ENCODE measurements around the gene SYNE2. TPM values are rescaled to one million over a fixed set of nuclear protein-coding genes. Genes with fewer than 3 reads are reported as not detected.

The SYNE2 gene
- total RNA-seq, 1 donor from 2014 or later = 36.6 TPM

DNA sequence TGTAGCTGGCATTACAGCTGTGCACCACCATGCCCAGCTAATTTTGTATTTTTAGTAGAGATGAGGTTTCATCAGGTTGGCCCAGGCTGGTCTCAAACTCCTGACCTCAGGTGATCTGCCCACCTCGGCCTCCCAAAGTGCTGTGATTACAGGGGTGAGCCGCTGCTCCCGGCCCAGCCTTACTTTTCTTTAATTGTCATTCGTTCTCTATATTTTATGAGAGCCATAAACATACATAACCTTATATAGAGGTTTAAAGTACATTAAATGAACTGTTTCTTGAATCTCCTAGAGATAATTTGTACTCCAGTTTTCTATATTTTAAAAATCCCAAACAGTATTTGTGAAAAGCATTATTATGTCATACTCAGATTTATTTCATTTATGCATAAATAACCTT, 98.6 kb downstream of the SYNE2 start:
- TF ChIP-seq, protein P1, sequence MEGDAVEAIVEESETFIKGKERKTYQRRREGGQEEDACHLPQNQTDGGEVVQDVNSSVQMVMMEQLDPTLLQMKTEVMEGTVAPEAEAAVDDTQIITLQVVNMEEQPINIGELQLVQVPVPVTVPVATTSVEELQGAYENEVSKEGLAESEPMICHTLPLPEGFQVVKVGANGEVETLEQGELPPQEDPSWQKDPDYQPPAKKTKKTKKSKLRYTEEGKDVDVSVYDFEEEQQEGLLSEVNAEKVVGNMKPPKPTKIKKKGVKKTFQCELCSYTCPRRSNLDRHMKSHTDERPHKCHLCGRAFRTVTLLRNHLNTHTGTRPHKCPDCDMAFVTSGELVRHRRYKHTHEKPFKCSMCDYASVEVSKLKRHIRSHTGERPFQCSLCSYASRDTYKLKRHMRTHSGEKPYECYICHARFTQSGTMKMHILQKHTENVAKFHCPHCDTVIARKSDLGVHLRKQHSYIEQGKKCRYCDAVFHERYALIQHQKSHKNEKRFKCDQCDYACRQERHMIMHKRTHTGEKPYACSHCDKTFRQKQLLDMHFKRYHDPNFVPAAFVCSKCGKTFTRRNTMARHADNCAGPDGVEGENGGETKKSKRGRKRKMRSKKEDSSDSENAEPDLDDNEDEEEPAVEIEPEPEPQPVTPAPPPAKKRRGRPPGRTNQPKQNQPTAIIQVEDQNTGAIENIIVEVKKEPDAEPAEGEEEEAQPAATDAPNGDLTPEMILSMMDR (IDR thresholded peaks at IDR 0.05; ENCODE audit: insufficient read depth, low read length, severe bottlenecking) = no peak
- FAIRE-seq = no peak
- peaks cover 7% of the 10 kb centered on the region for H3K36me3 ChIP-seq (ENCODE audit: control insufficient read depth, insufficient read depth, low read length)
- no peak for DNase-seq (ENCODE audit: low read depth)
- H3K27me3 ChIP-seq (ENCODE audit: control insufficient read depth, insufficient read depth, low read length) = no peaks in the 10 kb centered on the region
- no peak overlapping the region for H3K4me3 ChIP-seq (ENCODE audit: low read depth, low read length)

DNA sequence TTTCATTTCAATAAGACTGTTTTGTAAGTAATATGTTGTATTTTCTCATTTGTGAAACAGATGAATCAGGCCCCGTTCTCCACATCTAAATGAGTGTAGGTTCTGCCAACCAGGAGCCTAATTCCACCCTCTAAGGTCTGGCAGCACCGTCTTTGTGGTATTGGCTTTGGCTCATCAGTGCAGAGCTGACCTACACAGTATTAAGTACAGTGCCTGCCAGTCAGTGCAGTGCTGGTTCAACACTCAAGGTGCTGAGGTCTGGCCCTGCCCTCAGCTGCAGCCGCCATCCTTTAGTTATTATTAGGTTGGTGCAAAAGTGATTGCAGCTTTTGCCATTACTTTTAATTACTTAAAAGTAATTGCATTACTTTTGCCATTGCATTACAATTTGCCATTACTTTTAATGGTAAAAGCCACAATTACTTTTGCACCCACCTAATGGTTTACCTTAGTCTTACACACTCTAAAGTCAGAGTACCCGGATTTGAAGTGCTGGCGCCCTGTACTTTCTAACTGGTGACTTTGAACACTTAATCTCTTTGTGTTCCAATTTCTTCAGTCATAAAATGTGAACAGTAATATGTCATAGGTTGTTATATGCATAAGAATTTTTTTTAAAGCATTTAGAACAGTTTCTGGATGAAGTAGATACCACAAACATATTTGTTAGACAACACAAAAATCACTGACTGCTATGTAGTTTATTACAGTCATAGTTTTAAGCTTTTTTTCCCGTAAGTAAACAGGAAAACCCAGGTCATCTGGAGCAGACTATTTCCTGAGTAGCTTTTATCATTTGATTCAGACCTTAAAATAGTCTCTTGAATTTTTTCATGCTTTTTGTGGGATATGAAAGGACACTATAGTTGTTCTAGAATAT, 99.5 kb downstream of the SYNE2 start:
- FAIRE-seq (no peak), DNase-seq (ENCODE audit: low read depth) (no peak)
- no peaks in the 10 kb centered on the region for H3K27me3 ChIP-seq (ENCODE audit: control insufficient read depth, insufficient read depth, low read length)
- no peak overlapping the region for H3K4me3 ChIP-seq (ENCODE audit: low read depth, low read length)
- H3K36me3 ChIP-seq (ENCODE audit: control insufficient read depth, insufficient read depth, low read length) = peaks cover 7% of the 10 kb centered on the region
- TF ChIP-seq, protein P1 (IDR thresholded peaks at IDR 0.05; ENCODE audit: insufficient read depth, low read length, severe bottlenecking) = no peak

DNA sequence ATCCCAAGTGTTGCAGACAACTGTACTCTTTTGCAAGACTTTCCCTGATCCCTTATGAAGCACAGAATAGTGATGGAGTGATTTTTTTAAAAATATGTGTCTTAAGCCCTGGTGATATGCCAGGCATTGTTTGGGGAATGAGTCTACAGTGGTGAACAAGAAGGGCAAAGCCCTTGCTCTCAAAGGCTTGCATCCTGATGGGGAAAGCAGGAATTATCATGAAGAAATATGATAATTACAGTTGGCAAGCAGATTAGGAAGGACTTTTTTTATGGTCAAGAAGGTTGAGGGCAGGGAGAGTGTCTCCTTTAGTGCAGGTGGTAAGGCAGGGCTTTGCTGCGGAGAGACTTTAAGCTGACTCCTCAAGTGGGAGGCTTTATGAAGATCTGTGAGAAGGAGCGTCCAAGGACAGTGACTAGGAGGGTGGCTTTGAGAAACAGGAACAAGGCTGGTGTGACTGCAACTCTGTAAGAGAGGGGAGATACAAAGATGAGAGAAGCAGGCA, 100.2 kb downstream of the SYNE2 start:
- Histone ChIP-seq H3K36me3 (ENCODE audit: control insufficient read depth, insufficient read depth, low read length) (peaks cover 7% of the 10 kb centered on the region), H3K4me3 (ENCODE audit: low read depth, low read length) (no peak overlapping the region), H3K27me3 (ENCODE audit: control insufficient read depth, insufficient read depth, low read length) (no peaks in the 10 kb centered on the region)
- TF ChIP-seq, protein P1 (IDR thresholded peaks at IDR 0.05; ENCODE audit: insufficient read depth, low read length, severe bottlenecking) = no peak
- DNase-seq (ENCODE audit: low read depth) = no peak
- FAIRE-seq = no peak

DNA sequence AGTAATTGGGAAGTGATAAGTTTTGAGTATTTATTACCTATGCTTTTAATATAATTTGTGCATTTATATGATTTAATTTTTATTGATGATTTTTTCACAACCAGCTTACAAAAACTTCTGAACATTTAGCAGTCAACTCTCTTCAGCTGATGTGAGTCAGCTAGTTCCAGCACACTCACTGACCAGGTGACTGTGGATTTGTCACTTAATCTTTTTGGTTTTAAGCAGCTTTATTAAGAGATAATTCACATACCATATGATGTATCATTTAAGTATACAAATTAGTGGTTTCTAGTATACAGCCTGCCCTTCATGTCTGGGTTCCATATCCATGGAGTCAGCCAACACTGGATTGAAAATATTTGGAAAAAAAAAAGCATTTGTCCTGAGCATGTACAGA, 103.5 kb downstream of the SYNE2 start:
- Histone ChIP-seq H3K36me3 (ENCODE audit: control insufficient read depth, insufficient read depth, low read length) (peaks cover 2% of the 10 kb centered on the region), H3K4me3 (ENCODE audit: low read depth, low read length) (no peak overlapping the region), H3K27me3 (ENCODE audit: control insufficient read depth, insufficient read depth, low read length) (no peaks in the 10 kb centered on the region)
- TF ChIP-seq, protein P1 (IDR thresholded peaks at IDR 0.05; ENCODE audit: insufficient read depth, low read length, severe bottlenecking) = no peak
- DNase-seq (ENCODE audit: low read depth) (peak; percentile 60), FAIRE-seq (no peak)

DNA sequence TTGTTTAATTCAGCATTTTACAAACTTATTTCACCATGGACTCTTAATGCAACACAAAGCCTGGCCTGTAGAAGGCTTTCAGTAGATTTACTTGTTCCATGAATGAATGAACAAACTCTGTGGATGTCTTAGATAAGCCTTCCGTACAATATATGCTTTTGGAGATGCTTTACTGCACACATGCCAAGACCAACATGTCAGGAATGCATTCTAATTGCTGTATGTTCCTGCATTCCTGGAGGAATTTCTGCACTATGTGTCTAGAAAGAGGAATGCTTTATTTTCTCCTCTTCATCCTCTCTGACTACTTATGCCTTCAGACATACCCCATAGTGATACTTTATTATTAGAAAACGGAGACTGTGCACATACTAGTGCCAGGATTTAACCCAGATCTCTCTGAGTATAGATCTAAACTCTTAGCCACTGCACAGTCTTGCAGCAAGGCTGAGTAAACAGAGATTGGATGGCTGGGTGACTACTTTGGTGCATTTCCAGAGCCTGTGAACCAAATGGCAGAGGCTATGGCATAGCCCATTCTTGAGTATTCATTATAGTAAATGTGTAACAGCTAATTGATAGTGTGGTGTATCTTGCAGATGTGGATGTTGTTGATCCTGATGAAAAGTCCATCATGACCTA, 108.2 kb downstream of the SYNE2 start:
- Histone ChIP-seq H3K27me3 (ENCODE audit: control insufficient read depth, insufficient read depth, low read length) (no peaks in the 10 kb centered on the region), H3K4me3 (ENCODE audit: low read depth, low read length) (no peak overlapping the region), H3K36me3 (ENCODE audit: control insufficient read depth, insufficient read depth, low read length) (peaks cover 2% of the 10 kb centered on the region)
- DNase-seq (ENCODE audit: low read depth) (no peak), FAIRE-seq (no peak)
- TF ChIP-seq, protein P1 (IDR thresholded peaks at IDR 0.05; ENCODE audit: insufficient read depth, low read length, severe bottlenecking) = no peak

All from bronchial epithelial cell (primary cell).